HEK293 (cell line): ENCODE results near the gene TRPM6.

Source experiments
- CTCF ChIP-seq: fragments of 450-650 bp; formaldehyde crosslinking; IDR thresholded peaks from 2 replicates; pipeline ENCODE4 v1.5.1; 2016; ENCODE audit warnings: missing biosample characterization, missing genetic modification characterization
- RBAK ChIP-seq: fragments of 450-650 bp; formaldehyde crosslinking; IDR thresholded peaks from 2 replicates; pipeline ENCODE4 v1.5.1; 2016; ENCODE audit warnings: missing biosample characterization, missing genetic modification characterization
- ZBTB49 ChIP-seq: fragments of 450-650 bp; formaldehyde crosslinking; IDR thresholded peaks from 2 replicates; pipeline ENCODE4 v1.5.1; 2016; ENCODE audit warnings: missing biosample characterization, missing genetic modification characterization, low read depth
- ZNF146 ChIP-seq: fragments of 450-650 bp; formaldehyde crosslinking; IDR thresholded peaks from 2 replicates; pipeline ENCODE4 v1.5.1; 2016; ENCODE audit warnings: missing biosample characterization, missing genetic modification characterization
- ZNF274 ChIP-seq, 2 experiments: fragments of 200-500 bp in 1 of 2; fragments of 450-650 bp in 1 of 2; sonication (Bioruptor generic) in 1 of 2; formaldehyde crosslinking in 1 of 2; IDR thresholded peaks; 2 replicates each; pipeline versions ENCODE4 v1.5.1 to v1.6.1; 2014 to 2016; ENCODE audit warnings: borderline replicate concordance in 1 of 2, inconsistent platforms in 1 of 2, low read length in 1 of 2, missing biosample characterization in 1 of 2, missing genetic modification characterization in 1 of 2
- ZNF404 ChIP-seq: fragments of 450-650 bp; formaldehyde crosslinking; IDR thresholded peaks from 2 replicates; pipeline ENCODE4 v1.5.1; 2017; ENCODE audit warnings: missing biosample characterization, missing genetic modification characterization
- ZNF529 ChIP-seq: fragments of 450-650 bp; formaldehyde crosslinking; IDR thresholded peaks from 2 replicates; pipeline ENCODE4 v1.5.1; 2017; ENCODE audit warnings: missing genetic modification characterization, missing biosample characterization; ENCODE audit not compliant: insufficient replicate concordance
- ZNF549 ChIP-seq: fragments of 450-650 bp; IDR thresholded peaks from 2 replicates; pipeline ENCODE4 v1.5.1; 2018; ENCODE audit warnings: missing biosample characterization, missing genetic modification characterization, mild to moderate bottlenecking, inconsistent platforms, moderate library complexity
- ZNF701 ChIP-seq: fragments of 450-650 bp; formaldehyde crosslinking; IDR thresholded peaks from 2 replicates; pipeline ENCODE4 v1.5.1; 2016; ENCODE audit warnings: missing biosample characterization, missing genetic modification characterization
- ZNF76 ChIP-seq: fragments of 450-650 bp; formaldehyde crosslinking; IDR thresholded peaks from 2 replicates; pipeline ENCODE4; 2016; ENCODE audit warnings: low read depth, missing biosample characterization, missing genetic modification characterization, borderline replicate concordance

DNA sequence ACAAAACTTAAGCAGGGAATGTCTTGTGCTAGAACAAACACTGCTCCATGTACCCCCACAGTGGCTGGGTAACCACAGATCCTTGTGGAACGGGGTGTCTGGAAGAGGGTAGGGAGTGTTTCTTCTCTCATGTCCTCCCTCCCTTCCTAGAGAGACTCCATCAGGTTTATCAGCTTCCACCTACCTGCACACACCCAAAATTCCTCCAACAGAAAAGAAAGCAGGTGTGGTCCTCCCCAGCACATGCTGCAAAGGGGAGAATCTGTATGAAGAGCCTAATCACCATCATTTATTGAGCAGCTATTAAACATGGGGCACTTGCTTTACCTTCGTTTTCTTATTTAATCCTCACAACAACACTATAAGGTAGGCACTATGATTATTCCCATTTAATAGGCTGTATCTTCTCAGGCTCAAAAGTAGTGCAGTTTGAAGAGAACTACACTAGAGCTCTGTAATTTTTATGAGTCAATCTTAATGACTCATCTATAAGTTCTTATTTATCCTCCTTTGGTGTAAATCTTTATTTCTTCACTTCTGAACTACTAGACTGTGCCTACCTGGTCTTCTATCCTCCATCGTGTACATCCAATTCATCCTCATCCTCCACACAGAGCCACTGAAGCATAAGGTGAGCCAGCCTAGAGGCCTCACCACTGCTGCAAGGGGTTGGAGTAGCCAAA lies 33.4 kb upstream of the TRPM6 start:
- TF ChIP-seq ZBTB49 (tag by site-specific recombination): no peak
- TF ChIP-seq ZNF404 (tag by site-specific recombination): no peak
- TF ChIP-seq ZNF274 (IDR thresholded peaks at IDR 0.05; ENCODE audit: low read length): no peak
- TF ChIP-seq ZNF274 (tag by site-specific recombination; IDR thresholded peaks at IDR 0.05; ENCODE audit: borderline replicate concordance): no peak
- no peak for TF ChIP-seq ZNF76 (tag by site-specific recombination)
- no peak for TF ChIP-seq CTCF
- no peak for TF ChIP-seq ZNF146 (tag by site-specific recombination)
- no peak for TF ChIP-seq ZNF529 (tag by site-specific recombination)
- no peak for TF ChIP-seq RBAK (tag by site-specific recombination)
- TF ChIP-seq ZNF701 (tag by site-specific recombination): no peak
- no peak for TF ChIP-seq ZNF549 (tag by site-specific recombination)
